ENCODE data around the gene FRS3.

GRCh38 chr6:41732591-41733359, 46.9 kb downstream of the FRS3 start:
- TF ChIP-seq CTCF (IDR thresholded peaks at IDR 0.05): no peak
- no peak for TF ChIP-seq POLR2A (IDR thresholded peaks at IDR 0.05)

All from heart left ventricle (tissue), 13 donors.